ENCODE results near the gene CRISPLD2. TPM values are rescaled to one million over a fixed set of nuclear protein-coding genes. Genes with fewer than 3 reads are reported as not detected.

Gene CRISPLD2
- total RNA-seq, 4 donors from 2014 or later: 174 to 411 (median 219) TPM

- Histone ChIP-seq H3K4me1 (peaks cover 0 to 22% (median 3%) of the 10 kb centered on the region in 3 donors), H3K9me3 (no peaks in the 10 kb centered on the region), H3K27me3 (no peaks in the 10 kb centered on the region), H3K4me3 (no peak overlapping the region), H3K27ac (peak overlapping the region in 2 of 4 donors; percentile 4 to 53), H3K36me3 (no peaks in the 10 kb centered on the region)
- ATAC-seq: no peak
- TF ChIP-seq POLR2A (IDR thresholded peaks at IDR 0.05): no peak
- WGBS, 2 donors (ENCODE audit: low coverage in 1 of 2): 67 to 88% methylated on average over 1 to 3 of the region's 7 CpGs
These were observed 3.8 kb upstream of the CRISPLD2 start for GRCh38 chr16:84816023-84816422.

- no peak for ATAC-seq
- Histone ChIP-seq H3K9me3 (no peaks in the 10 kb centered on the region), H3K27me3 (no peaks in the 10 kb centered on the region), H3K27ac (peak overlapping the region in 1 of 4 donors; percentile 53), H3K36me3 (no peaks in the 10 kb centered on the region), H3K4me3 (no peak overlapping the region), H3K4me1 (peaks cover 0 to 23% (median 3%) of the 10 kb centered on the region in 3 donors)
- TF ChIP-seq CTCF (IDR thresholded peaks at IDR 0.05) (no peak), POLR2A (IDR thresholded peaks at IDR 0.05) (no peak), EP300 (IDR thresholded peaks at IDR 0.05) (no peak), POLR2AphosphoS5 (IDR thresholded peaks at IDR 0.05) (no peak)
- 81 to 89% methylated on average over 1 to 10 of the region's 10 CpGs for WGBS, 2 donors (ENCODE audit: low coverage in 1 of 2)
These were observed 3.3 kb upstream of the CRISPLD2 start for GRCh38 chr16:84816485-84816884.

- no peaks in the 10 kb centered on the region for H3K27me3 ChIP-seq
- no peak overlapping the region for H3K4me3 ChIP-seq
- peaks cover 0 to 30% (median 3%) of the 10 kb centered on the region in 3 donors for H3K4me1 ChIP-seq
- no peaks in the 10 kb centered on the region for H3K36me3 ChIP-seq
- WGBS, 2 donors (ENCODE audit: low coverage in 1 of 2): 92 to 100% methylated on average over 1 to 2 of the region's 10 CpGs
- no peaks in the 10 kb centered on the region for H3K9me3 ChIP-seq
- H3K27ac ChIP-seq: peak overlapping the region in 1 of 4 donors; percentile 17
- no peak for TF ChIP-seq CTCF (IDR thresholded peaks at IDR 0.05)
- no peak for TF ChIP-seq POLR2A (IDR thresholded peaks at IDR 0.05)
- TF ChIP-seq POLR2AphosphoS5 (IDR thresholded peaks at IDR 0.05): no peak
- no peak for TF ChIP-seq EP300 (IDR thresholded peaks at IDR 0.05)
- ATAC-seq: no peak
These were observed 2.6 kb upstream of the CRISPLD2 start for GRCh38 chr16:84817206-84817605.

GRCh38 chr16:84817613-84818012 is 2.2 kb upstream of the CRISPLD2 start:
- Histone ChIP-seq H3K9me3 (no peaks in the 10 kb centered on the region), H3K27ac (peak overlapping the region in 1 of 4 donors; percentile 17), H3K4me1 (peaks cover 0 to 34% (median 3%) of the 10 kb centered on the region in 3 donors), H3K36me3 (no peaks in the 10 kb centered on the region), H3K4me3 (no peak overlapping the region), H3K27me3 (no peaks in the 10 kb centered on the region)
- TF ChIP-seq POLR2A (IDR thresholded peaks at IDR 0.05) (no peak), CTCF (IDR thresholded peaks at IDR 0.05) (no peak), POLR2AphosphoS5 (IDR thresholded peaks at IDR 0.05) (no peak), EP300 (IDR thresholded peaks at IDR 0.05) (no peak)
- 100% methylated on average over 1 of the region's 2 CpGs; no CpG with 5 or more reads in 1 of the 2 donors for WGBS, 2 donors (ENCODE audit: low coverage in 1 of 2)
- ATAC-seq: no peak

GRCh38 chr16:84818133-84818532 is 1.7 kb upstream of the CRISPLD2 start:
- no peak for TF ChIP-seq POLR2A (IDR thresholded peaks at IDR 0.05)
- TF ChIP-seq CTCF (IDR thresholded peaks at IDR 0.05): no peak
- TF ChIP-seq EP300 (IDR thresholded peaks at IDR 0.05): no peak
- no peak for TF ChIP-seq POLR2AphosphoS5 (IDR thresholded peaks at IDR 0.05)
- H3K27ac ChIP-seq: no peak overlapping the region
- no peaks in the 10 kb centered on the region for H3K9me3 ChIP-seq
- no peaks in the 10 kb centered on the region for H3K27me3 ChIP-seq
- ATAC-seq: no peak
- 83 to 85% methylated on average over 1 to 2 of the region's 2 CpGs for WGBS, 2 donors (ENCODE audit: low coverage in 1 of 2)
- H3K4me3 ChIP-seq: no peak overlapping the region
- H3K36me3 ChIP-seq: no peaks in the 10 kb centered on the region
- H3K4me1 ChIP-seq: peaks cover 0 to 39% (median 6%) of the 10 kb centered on the region in 3 donors
